GM19395 (cell line): ENCODE results near the gene TPCN2.

Experiments used
- ATAC-seq: cut with Tn5 transposase; IDR thresholded peaks from one replicate; pipeline ENCODE4 v1.9.1; 2021; ENCODE audit warnings: mild to moderate bottlenecking, moderate library complexity; ENCODE audit not compliant: unreplicated experiment

Gene TPCN2

DNA sequence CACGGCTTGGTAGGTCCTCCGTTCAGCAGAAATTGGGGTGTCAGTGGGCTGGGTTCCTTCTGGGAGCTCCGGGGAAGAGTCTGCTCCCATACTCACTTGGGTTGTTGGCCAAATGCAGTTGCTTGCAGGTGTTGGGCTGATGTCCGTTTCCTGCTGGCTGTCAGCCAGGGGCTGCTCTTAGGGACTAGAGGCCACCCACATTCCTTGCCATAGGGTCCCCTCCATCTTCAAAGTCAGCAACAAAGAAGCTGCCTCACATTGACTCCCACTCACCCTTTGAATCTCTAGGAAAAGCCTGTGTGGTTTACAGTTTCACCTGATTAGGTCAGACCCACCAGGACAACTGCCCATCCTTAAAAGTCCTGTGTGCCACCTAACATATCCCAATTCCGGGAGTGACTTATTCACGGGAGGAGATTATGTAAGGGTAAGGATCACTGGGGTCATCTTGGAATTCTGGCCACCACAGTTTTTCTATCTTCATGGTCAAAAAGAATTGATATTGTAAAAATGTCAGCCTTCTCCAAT is 43.0 kb downstream of the TPCN2 start:
- no peak for ATAC-seq

DNA sequence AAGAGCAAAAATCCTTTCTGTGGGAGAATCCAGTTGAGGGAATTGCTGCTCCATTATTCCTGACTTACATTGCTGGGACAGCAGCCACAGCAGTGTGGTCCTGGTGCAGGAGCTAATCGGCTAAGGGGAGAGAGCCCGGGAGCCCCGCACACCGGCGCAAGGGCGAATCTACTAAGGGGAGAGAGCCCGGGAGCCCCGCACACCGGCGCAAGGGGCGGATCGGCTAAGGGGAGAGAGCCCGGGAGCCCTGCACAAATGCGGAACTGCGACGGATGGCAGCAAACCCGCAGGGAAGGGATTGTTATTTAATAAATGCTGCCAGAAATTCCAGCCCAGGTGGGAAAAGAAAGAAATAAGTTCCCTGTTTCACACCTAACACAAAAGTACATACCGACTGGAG is 43.5 kb downstream of the TPCN2 start:
- ATAC-seq: no peak

DNA sequence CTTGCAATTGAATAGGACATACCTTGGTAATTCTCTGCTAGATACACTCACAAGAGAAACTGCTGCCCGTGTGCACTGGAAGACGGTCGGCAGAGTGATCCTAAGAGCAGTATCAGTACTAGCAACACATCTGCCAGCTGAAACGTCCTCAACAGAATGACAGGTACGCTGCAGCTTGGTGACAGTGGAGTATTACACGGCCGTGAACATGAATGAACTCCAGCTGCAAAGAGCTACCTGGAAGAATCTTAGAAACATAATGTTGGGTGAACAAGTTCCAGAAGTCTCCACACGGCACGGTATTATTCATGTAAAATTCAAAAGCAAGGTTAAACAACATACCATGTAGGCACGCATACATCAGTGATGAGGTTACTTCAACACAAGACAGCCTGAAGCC is 44.4 kb downstream of the TPCN2 start:
- ATAC-seq: no peak

DNA sequence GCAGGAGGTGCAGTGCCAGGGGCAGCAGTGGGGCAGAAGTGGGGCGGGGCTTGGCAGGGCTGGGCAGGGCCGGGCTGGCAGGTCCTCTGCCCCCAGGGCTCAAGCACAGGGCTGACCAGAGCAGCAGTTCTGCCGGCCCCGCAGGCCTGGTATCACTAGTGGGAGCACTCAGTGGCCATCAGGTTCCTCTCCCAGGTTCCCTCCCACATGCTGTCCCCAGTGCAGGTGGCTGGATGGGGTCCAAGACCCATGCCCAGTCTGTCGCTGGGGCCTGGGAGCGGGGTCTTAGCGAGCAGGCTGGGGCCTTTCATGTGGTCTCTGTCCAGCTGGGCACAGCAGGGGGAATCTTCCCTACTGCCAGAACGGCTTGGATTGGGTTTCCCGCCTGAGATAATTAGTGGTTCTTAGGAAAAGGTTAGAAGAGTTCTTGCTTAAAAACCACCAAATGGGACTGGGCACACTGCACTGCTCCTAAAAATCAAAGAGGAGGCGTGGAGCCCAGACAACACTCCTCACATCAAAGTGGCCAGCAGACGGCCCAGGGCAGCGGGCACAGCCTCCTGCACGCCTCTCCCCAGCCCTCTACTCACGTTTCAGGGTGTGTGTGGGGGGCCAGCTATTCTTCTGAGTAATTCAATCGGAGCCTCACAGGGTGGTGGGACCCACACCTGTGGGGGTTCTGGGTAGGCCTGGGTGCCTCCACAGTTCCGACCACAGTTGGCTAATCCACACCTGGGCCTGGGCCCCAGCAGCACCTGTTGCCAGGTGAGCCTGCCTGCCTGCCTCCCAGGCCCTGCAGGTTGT is 45.6 kb downstream of the TPCN2 start:
- ATAC-seq: no peak

DNA sequence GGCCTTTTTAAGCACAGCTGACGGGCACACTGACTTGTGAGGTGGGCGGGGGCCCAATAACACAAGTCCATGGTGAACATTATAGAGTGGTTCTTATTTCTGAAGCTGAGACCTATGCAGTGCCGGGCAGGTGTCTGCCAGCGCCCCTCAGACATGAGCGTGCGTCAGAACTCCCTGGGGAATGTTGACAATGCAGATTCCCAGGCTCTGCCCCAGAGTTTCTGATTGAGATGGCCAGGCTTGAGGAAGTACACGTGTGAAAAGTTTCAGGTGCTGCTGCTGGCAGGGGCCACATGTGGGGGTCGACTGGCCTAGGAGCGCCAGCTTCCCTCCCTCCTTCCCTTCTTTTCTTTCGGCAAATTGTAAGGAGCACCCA is 46.2 kb downstream of the TPCN2 start:
- no peak for ATAC-seq

DNA sequence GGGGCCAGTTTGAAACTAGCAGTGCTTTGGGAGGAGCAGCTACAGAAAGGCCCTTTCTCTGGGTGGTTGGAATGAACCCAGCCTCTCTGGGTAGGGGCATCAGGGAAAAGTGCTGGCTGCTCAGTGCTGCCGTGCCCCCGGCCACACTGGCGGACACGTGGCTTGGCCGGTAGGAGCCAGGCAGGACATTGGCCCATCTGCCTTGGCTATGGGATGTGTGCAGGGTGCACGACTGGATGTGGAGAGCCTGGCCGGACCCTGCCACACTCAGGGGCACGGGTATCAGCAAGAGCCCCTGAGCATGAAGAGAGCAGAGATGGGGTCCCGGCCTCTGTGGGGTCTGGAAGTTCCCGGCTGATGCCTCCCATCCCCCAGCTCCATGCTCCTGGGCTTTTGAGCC is 46.6 kb downstream of the TPCN2 start:
- no peak for ATAC-seq

DNA sequence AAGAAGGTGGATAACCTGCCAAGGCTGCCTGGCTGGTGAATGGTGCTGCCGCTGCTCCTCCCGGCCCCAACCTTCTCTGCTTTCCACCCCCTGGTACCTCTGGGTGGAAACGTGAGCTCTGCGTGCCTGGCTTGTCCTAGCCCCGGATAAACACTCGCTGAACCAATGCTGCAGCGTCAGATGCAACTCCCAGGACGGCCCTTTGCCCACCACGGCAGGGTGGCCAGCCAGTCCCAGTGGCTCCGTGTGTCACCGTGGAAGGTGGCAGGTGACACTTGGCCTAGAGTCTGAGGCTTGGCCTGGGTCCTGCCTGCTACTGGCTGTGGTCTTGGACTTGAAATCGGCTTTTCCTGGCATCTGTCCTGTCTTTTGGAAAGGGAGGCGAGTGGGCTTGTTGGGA is 47.7 kb downstream of the TPCN2 start:
- no peak for ATAC-seq

DNA sequence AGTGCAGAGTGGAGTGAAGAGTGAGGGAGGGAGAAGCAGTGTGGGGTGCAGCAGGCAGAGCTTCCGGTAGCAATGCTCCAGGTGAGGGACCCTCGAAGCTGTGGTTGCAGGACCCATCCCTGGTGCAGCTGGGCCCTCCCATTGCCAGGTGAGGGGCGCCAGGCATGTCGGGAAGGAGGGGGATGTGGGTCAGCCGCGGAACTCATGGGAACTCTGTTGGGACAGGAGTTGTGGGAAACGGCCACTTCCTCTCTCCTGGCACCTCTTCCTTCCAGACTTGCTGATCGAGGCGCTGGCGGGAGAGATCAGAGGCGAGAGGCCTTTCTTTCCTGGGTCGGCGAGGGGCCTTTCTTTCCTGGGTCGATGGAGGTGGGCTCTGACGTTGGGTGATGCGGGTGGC is 48.5 kb downstream of the TPCN2 start:
- no peak for ATAC-seq

DNA sequence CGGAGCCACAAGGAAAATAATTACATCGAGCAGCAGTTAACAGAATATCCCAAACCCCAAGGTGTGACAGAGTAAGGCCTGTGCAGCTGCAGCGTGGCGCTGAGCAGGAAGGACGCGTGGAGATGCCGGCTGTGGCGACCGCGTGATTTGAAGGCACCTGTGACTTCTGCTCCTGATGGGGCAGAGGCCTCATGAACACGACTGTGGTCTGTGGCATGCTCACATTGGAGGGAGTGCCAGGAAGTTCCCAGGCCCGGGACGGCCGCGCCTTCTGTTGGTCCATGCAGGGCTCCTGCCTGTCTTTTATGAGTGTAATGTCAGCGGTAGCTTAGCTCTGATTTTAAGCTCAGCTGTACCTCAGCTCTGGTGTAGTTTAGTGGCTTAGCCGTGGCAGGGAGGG is 50.4 kb downstream of the TPCN2 start:
- ATAC-seq: no peak

DNA sequence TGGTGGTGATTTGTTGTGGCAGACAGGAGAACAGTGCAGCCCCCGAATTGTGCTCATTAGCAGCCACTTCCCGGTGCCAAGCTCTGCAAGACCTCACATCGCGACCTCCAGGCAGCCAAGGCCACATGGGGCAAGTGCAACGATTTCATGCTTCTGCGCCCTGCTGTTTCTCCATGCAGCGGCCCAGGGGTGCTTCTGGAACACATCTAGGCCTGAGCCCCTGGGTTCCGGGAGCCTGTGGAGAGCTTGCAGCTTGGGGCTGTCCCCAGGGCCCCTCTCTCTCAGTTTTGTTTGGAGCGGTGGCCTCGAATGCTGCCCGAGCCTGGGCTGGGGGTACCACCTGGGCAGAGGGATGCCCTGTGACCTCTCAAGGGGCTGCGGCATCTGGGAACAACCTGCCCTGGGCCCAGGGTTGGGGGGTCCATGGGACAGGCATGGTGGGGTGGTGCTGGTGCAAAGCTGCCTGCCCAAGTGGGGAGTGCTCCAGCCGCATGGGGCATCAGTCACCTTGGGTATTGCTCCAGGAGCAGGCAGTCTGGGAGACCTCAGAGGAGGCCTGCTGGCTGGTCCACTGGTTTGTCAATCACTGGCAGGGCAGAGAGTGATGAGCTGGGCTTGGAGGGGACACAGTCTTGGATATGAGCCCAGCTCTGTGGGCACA is 51.9 kb downstream of the TPCN2 start:
- no peak for ATAC-seq

DNA sequence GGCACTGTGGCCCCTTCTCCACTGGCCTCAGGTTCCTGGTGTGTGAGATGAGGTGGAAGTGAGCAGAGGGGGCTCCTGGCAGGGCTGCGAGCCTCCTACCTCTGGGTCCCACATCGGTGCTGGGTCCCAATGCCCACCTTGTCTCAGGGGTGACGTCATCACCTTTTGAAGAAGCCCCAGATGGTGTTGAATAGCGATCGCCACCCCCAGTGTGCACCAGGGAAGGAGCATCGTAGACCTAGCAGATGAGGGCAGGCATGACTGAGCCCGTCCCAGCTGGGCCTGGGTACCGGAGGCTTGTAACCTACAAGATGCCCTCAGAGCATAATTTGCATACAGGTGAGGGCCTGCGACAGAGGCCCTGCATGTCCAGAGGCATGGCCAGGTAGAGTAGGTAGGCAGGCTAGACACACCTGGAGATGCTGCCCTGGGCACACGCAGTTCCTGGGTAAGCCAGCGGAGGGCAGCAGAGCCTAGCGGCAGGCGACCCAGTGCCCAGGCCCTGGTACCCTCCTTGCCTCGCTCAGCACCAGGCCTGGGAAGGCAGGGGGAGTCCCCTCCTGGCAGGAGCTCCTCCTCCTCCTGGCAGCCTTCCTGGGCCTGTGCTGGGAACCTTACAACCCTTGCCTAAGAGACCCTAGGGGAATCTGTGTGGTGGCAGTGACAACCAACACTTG is 52.5 kb downstream of the TPCN2 start:
- ATAC-seq: no peak

DNA sequence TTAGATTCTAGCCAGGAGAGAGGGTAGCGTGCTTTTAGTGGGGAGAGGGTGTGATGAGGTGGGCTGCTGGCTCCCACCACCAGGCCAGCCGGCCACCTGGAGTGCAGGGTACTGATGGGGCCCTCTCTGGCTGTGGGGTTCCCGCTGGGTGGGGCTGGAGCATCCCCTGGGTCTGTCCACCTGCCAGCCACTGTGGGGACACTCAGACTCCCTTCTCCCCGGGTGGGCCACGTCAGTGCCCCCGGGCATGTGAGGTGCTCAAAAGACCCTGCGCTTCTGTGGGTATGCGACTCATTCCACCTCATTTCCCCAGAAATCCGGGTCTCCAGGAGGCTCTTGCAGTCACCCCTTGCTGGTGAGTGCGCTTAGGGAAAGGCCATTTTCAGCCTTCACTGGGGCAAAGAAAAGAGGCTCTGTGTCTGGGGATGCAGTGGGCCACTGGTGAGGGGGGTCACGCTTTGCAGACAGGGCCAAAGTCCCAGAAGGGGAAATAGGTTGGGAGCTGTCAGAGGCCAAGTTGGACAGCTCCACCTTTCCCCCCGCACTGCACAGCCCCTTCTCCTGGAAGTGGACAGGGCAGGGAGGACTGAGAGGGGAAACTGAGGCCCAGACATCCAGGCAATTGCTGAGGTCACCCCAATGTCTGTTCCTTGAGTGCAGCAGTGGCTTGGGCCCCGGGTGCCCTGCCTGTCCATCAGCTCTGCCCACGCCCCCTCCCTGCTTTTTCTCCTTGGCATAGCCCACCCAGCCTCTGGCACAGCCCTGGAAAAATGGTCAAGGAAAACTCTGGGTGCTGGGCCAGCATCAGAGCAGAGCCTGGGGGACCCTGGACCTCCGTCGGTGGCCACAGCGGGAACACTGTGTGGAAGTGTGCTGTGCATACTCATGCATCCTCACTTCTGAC is 53.3 kb downstream of the TPCN2 start:
- ATAC-seq: no peak

DNA sequence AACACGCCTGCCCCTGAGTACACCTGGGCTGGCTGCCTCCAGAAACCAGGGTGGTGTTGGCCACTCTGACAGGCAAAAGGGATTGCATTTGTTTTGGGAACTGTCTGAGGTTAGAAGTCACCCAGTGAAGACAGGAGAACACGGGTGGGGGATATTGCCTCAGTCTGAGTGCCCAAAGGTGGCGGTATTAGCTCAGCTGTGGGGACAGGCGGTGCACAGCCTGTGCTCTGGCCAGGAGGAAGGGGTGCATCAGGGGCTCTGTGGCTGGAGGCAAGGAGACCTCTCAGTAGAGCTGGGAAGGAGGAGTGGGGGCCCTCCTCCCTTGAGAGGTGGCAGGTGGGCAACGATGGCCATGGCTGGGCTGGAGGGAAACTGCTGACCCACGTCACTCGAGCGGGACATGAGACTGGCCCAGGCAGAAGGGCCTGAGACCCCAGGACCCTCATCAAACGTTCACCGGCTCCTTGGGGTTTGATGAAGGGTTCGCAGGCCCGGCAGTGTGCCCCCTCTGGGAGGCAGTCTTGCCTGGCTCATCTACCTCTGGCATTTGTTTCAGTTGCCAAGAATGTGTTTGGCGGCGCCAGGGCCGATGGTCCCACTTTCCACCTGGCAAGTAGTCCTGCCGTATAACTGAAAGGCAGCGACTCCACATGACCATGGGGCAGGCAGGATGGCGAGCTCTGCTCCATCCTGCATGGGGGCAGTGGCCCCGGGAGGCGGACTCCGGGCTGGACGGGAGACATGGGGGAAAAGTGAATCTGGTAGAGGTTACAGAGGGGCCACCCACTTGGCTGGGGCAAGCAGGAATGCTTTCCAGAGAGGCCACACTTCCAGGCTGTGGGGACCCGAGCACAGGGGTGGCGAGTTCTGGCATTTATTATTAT is 54.2 kb downstream of the TPCN2 start:
- no peak for ATAC-seq

DNA sequence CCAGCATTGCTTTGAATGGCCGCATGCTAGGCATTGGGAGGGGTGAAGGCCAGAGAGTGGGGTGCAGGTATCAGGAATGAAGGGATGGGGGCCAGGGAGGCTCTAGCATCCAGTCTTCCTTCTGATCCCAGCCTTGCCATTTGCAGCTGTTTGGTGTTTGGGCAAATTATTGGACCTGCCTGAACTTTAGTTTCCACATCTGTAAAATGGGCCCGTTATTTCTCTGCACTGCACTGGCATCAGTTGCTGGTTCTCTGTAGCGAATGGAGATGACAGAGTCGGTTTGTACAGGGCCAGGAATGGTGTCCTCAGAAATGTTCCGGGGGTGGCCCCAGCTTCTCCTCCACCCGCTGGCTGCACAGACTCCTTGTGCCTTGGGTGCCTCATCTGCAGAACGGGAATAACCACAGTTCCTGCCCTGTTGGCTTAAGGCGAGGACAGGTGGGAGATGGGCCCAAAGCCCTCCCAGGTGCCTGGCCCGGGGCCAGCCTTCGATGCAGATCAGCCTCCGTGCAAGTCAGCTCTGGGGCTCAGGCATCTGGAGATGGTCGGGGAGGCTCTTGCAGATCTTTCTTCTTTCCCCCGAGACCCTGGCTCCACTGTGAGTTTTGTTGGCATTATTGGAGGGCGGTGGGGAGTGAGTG is 55.6 kb downstream of the TPCN2 start:
- ATAC-seq: no peak

DNA sequence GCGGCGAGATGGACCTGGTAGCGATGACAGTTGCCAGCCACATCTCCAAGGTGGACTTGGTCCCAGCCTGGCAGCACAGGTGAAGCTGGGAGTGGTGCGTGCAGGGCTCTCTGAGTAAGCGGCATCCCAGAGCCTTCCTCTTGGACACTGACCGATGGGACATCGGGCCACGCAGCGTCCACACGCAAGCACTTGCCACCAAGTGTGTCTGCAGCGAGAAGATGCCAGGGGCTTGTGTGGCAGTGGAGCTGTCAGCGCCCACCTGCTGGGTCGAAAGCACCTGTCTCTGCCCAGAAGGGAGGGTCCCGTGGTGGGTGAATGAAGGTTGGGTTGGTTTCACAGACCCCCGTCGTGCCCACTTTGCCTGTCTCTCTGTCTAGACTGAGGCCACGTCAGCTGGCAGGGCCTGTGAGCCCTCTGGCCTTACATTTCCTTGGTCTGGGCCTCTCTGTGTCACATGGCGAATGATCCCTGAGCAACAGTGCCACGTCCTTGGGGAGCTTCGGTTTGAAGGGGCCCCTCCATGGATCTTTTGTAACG is 56.2 kb downstream of the TPCN2 start:
- no peak for ATAC-seq

DNA sequence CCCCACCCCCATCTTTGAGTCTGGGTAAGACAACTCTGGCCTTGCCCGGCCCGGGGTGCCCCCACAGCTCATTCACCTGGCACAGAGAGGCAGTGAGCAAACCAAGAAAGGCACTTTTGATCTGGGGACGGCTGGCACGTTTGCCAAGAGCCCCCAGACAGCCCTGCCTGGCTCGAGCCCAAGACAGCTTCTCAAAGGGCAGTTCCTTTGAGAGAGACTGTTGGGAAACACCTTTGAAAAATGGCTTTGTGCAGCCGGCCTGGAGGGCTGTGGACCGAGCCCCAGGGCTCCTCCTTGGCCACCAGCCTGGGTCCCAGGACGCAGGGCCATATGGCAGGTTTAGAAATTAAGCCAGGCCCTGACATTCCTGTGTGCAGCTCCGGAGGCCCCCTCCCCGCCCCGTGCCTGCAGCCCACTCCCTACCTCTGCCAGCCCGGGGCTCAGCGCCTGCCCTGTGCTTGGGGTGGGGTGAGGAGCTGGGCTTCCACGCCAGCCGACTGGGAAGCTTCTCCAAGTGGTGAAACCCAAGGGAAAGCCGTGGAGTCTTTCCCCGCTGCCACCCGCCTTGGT is 56.8 kb downstream of the TPCN2 start:
- ATAC-seq: no peak

DNA sequence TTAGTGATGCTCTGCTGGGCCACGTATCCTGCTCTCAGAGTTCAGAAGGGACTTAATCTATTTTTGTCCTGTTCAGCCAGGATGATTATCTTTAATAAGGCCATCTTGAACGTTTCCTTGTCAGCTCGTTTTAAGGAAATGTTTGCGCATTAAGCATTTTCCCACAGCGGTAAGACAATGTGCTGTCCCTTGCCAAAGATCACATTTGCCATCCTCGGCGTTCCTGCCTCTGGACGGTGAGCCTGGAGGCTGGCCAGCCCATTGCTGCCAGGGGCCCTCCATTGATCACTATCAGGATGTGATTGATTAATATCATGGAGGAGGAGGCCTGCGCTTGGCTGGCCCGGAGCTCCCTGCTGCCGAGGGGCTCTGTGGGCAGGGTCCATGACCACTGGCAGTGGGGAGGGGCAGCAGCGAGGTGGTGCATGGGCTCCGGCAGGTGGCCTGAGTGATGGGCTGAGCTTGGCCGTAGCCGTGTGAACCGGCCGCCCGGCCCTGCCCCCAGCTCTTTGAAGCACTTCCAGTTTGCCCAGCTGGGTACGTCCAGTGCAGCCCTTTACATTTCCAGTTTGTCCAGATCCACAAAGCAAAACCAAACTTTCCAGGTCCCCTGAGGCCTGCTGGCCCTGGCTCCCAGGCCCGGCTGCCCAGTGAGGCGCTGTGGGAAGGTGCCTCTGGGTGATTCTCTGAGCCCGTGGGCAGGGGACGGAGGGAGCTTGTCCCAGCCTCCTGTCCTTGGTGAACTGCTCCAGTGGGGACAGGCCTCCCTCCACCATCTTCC is 57.5 kb downstream of the TPCN2 start:
- ATAC-seq: no peak

DNA sequence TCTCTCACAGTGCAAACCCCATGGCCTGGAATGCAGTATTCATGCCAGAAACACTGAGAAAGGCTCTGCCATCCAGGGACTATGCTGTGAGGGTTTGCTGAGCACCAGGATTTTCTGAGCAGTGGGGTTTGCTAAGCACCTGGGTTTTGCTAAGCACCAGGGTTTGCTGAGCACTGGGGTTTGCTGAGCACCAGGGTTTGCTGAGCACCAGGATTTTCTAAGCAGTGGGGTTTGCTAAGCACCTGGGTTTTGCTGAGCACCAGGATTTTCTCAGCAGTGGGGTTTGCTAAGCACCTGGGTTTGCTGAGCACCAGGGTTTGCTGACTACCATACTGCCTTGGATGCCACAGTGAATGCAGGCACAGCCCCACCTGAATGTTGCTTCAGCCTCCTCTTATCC is 58.7 kb downstream of the TPCN2 start:
- ATAC-seq: no peak
